Heart left ventricle (tissue), 16 donors: ENCODE results near the gene TAS2R38. TPM values are rescaled to one million over a fixed set of nuclear protein-coding genes. Genes with fewer than 3 reads are reported as not detected.
A peak's percentile ranks its signal among the peaks of the same experiment; 100 is the strongest.

Source experiments
- ATAC-seq, 4 donors: fragments of 200-7000 bp; cut with Tn5 transposase; one replicate each; pipeline ENCODE4 v1.9.1; 2020 to 2022; ENCODE audit warnings: moderate library complexity in 4 of 4, mild to moderate bottlenecking in 3 of 4, moderate number of reproducible peaks in 1 of 4
- DNase-seq, 5 donors: peaks; one replicate each; pipeline ENCODE4 v3.0.0-alpha.2; 2020
- H3K27ac ChIP-seq, 12 donors: fragments of 200-600 bp; sonication (generic) in 4 of 12; one replicate each; pipeline versions ENCODE4 v1.5.0 to v1.8.0; 2016 to 2022; ENCODE audit warnings: mild to moderate bottlenecking in 2 of 12
- H3K27me3 ChIP-seq, 9 donors: fragments of 200-600 bp; sonication (generic) in 2 of 9; one replicate each; pipeline versions ENCODE4 v1.5.1 to v1.8.0; 2016 to 2022; ENCODE audit warnings: mild to moderate bottlenecking in 3 of 9
- H3K36me3 ChIP-seq, 9 donors: fragments of 200-600 bp; sonication (generic) in 2 of 9; one replicate each; pipeline versions ENCODE4 v1.5.0 to v1.8.0; 2018 to 2022; ENCODE audit warnings: mild to moderate bottlenecking in 2 of 9
- H3K4me1 ChIP-seq, 12 donors: fragments of 200-600 bp; sonication (generic) in 4 of 12; one replicate each; pipeline versions ENCODE4 v1.5.0 to v1.8.0; 2016 to 2022; ENCODE audit warnings: mild to moderate bottlenecking in 3 of 12
- H3K4me3 ChIP-seq, 12 donors: fragments of 200-600 bp; sonication (generic) in 4 of 12; one replicate each; pipeline versions ENCODE4 v1.5.0 to v1.8.0; 2017 to 2022; ENCODE audit warnings: mild to moderate bottlenecking in 9 of 12, moderate library complexity in 4 of 12
- H3K9me3 ChIP-seq, 12 donors: fragments of 200-600 bp; sonication (generic) in 4 of 12; one replicate each; pipeline versions ENCODE4 v1.5.0 to v1.8.0; 2016 to 2022; ENCODE audit warnings: mild to moderate bottlenecking in 1 of 12
- CTCF ChIP-seq, 12 donors: fragments of 200-600 bp; sonication (generic) in 4 of 12; IDR thresholded peaks; one replicate each; pipeline versions ENCODE4 v1.5.0 to v1.8.0; 2018 to 2022; ENCODE audit warnings: antibody characterized with exemption in 12 of 12, mild to moderate bottlenecking in 5 of 12
- POLR2A ChIP-seq, 2 donors: fragments of 450-650 bp; IDR thresholded peaks; one replicate each; pipeline ENCODE4 v1.6.1; 2017; ENCODE audit warnings: antibody characterized with exemption in 2 of 2, mild to moderate bottlenecking in 2 of 2, moderate library complexity in 2 of 2
- WGBS, 4 donors: extraction: QIAGEN DNeasy Blood & Tissue Kit in 2 of 4; methylation state at CpG; one replicate each; pipeline versions ENCODE4 v1.1.5 to v1.1.7; 2013 to 2018; 5-methylcytosine and 5-hydroxymethylcytosine counted together
- intact Hi-C, 10 donors: fragments of 100-400 bp; cut with DNase I; formaldehyde crosslinking; loops; one replicate each; pipeline versions ENCODE4 v1.11.1 to v1.14.2; 2022
- polyA plus RNA-seq, 2 donors: library from polyadenylated mRNA; stranded (reverse); fragments of 200-250 nt; gene quantifications; one replicate each; pipeline ENCODE4 v1.2.3, GENCODE V29; 2013
- total RNA-seq, 9 donors: library from RNA; depleted of rRNA in 2 of 9; stranded (reverse); fragments of >200 nt in 2 of 9; fragmentation: NEBNext Ultra II Directional in 3 of 9; extraction: Animal tissue kit (Norgen Biotek cat#: 25700) in 3 of 9; gene quantifications; one replicate each; pipeline versions ENCODE4 v1.1.0 to v1.2.4, GENCODE V29; 2016 to 2023
- donor health status: ischemic (EF 13 %, LVEDD 7.1; RV severe dilation, severe dysfunction).
- donor health status: healthy with polysubstance abuse.
- donor health status: DM: no; HTN: yes; CAD: no.
- donor health status: DM: no; HTN: no; CAD: no.
- donor health status: ischemic (EF 25% LVEDD 6.9; RV normal size, moderate dysfunction).
- donor health status: ischemic (EF 25% LVEDD 5.7; RV mildly dilated, moderate dysfunction).
- donor health status: healthy.
- donor health status: DM: yes; HTN: yes; CAD: no.
- donor health status: ischemic (EF 35%, LVEDD 5.7; RV mildly dilated, moderate dysfunction).
- donor health status: nonischemic (EF 11% LVEDD 7.7; RV severe dilation, severe dysfunction).
- donor health status: DM: yes; HTN: yes; CAD: no.
- donor health status: PGD.
- donor health status: ischemic (EF 29% LVEDD 5.4; RV normal size, mild dysfunction).
- donor health status: nonischemic (EF 23%, LVEDD 6.1; RV moderate dilation, normal function).

Gene TAS2R38
- total and polyA plus RNA-seq, 11 donors: not detected

GRCh38 chr7:141976524-141977245 is 3.1 kb upstream of the TAS2R38 start:
- TF ChIP-seq CTCF (IDR thresholded peaks at IDR 0.05) (peak in 1 of 12 donors; percentile 4), POLR2A (IDR thresholded peaks at IDR 0.05) (no peak)
- Histone ChIP-seq H3K27ac (no peak overlapping the region), H3K36me3 (no peaks in the 10 kb centered on the region), H3K4me3 (no peak overlapping the region), H3K4me1 (peaks cover 0 to 5% (median 0%) of the 10 kb centered on the region in 12 donors), H3K27me3 (peaks cover 0 to 5% (median 0%) of the 10 kb centered on the region in 9 donors), H3K9me3 (peaks cover 0 to 4% (median 0%) of the 10 kb centered on the region in 12 donors)
- ATAC-seq (no peak), DNase-seq (no peak)
- intact Hi-C loops: loop anchor here in 9 of 10 donors (2.0 to 5.0 kb wide), 3 partner anchors 210 to 212 kb away; no protein-coding TSS in a partner anchor
- WGBS, 4 donors: 38 to 45% (median 42%) methylated on average over 11 of the region's 11 CpGs

- intact Hi-C loops: loop anchor here in 9 of 10 donors (2.0 to 5.0 kb wide), 3 partner anchors 211 to 213 kb away; no protein-coding TSS in a partner anchor
- H3K27me3 ChIP-seq: peaks cover 0 to 5% (median 0%) of the 10 kb centered on the region in 9 donors
- peaks cover 0 to 5% (median 0%) of the 10 kb centered on the region in 12 donors for H3K4me1 ChIP-seq
- no peak overlapping the region for H3K27ac ChIP-seq
- H3K36me3 ChIP-seq: no peaks in the 10 kb centered on the region
- no peak for TF ChIP-seq POLR2A (IDR thresholded peaks at IDR 0.05)
- TF ChIP-seq CTCF (IDR thresholded peaks at IDR 0.05): peak; percentile 54 to 80 (median 68)
- ATAC-seq (peak; percentile 47 to 74 (median 64)), DNase-seq (peak; percentile 42 to 86 (median 66))
- H3K9me3 ChIP-seq: peaks cover 0 to 4% (median 0%) of the 10 kb centered on the region in 12 donors
- 15 to 18% (median 16%) methylated on average over 21 of the region's 21 CpGs for WGBS, 4 donors
- peak overlapping the region in 7 of 12 donors; percentile 5 to 50 (median 24) for H3K4me3 ChIP-seq
These were observed 2.4 kb upstream of the TAS2R38 start for GRCh38 chr7:141975806-141976523.

- H3K27ac ChIP-seq: no peak overlapping the region
- no peak for ATAC-seq
- intact Hi-C loops: loop anchor here in 6 of 10 donors (5.0 kb wide), 1 partner anchor 212 kb away; no protein-coding TSS in a partner anchor
- peaks cover 0 to 5% (median 0%) of the 10 kb centered on the region in 12 donors for H3K4me1 ChIP-seq
- 64 to 76% (median 70%) methylated on average over 2 of the region's 2 CpGs for WGBS, 4 donors
- H3K9me3 ChIP-seq: peaks cover 0 to 3% (median 0%) of the 10 kb centered on the region in 12 donors
- H3K27me3 ChIP-seq: peaks cover 0 to 5% (median 0%) of the 10 kb centered on the region in 9 donors
- no peak overlapping the region for H3K4me3 ChIP-seq
- DNase-seq: no peak
- peak in 2 of 12 donors; percentile 6 to 11 for TF ChIP-seq CTCF (IDR thresholded peaks at IDR 0.05)
- no peak for TF ChIP-seq POLR2A (IDR thresholded peaks at IDR 0.05)
- H3K36me3 ChIP-seq: no peaks in the 10 kb centered on the region
These were observed 1.3 kb upstream of the TAS2R38 start for GRCh38 chr7:141974831-141975230.
